MV-4-11 (cell line): Measurements from ENCODE around the gene RMDN2.
"Not testable (repeated sequence)": the region's sequence is repeated elsewhere in the genome, so short reads cannot be mapped to it uniquely, and the experiment has no call there.

Source experiments
- DNase-seq: peaks from one replicate; lab custom pipeline; 2025; lab: John Stamatoyannopoulos, UW

The RMDN2 gene

GRCh38 chr2:37993143-37993542 is 68.1 kb downstream of the RMDN2 start:
- peak; percentile 12 for DNase-seq

- DNase-seq: no peak
These were observed 72.5 kb downstream of the RMDN2 start for GRCh38 chr2:37997629-37998028.

DNA sequence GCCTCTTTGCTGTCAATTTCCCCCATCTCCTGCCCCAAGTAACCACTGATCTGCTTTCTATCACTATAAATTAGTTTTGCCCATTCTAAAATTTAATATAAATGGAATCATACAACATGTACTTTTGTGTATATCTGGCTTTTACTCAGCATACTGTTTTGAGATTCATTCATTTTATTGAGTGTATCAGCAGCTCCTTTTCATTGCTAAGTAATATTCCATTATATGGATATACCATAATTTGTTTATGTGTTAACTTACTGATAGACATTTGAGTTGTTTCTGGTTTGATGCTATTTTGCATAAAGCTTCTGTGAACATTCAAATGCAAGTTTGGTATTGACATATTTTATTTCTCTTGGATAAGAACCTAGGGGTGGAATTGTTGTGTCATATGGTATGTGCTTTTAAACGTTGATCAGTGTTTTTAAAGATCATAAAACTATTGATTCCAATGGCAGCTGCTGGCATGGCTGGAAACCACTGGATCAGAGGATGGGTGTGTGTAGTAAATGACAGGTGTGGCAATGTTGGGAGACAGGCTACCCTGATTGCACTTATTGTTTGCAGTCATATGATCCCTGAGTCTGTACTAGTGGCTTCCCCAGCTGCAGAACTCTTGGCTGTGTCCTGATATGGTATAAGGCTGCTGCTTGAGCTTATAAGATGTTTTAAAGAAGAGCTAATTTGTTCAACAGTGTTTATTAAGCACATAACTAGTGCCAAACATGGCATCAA is 75.6 kb downstream of the RMDN2 start:
- DNase-seq: no peak

DNA sequence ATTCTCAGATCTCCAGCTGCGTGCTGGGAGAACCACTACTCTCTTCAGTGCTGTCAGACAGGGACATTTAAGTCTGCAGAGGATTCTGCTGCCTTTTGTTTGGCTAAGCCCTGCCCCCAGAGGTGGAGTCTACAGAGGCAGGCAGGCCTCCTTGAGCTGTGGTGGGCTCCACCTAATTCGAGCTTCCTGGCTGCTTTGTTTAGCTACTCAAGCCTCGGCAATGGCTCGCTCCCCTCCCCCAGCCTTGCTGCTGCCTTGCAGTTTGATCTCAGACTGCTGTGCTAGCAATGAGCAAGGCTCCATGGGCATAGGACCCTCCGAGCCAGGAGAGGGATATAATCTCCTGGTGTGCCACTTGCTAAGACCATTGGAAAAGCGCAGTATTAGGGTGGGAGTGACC is 85.1 kb downstream of the RMDN2 start:
- DNase-seq: not testable (repeated sequence)

DNA sequence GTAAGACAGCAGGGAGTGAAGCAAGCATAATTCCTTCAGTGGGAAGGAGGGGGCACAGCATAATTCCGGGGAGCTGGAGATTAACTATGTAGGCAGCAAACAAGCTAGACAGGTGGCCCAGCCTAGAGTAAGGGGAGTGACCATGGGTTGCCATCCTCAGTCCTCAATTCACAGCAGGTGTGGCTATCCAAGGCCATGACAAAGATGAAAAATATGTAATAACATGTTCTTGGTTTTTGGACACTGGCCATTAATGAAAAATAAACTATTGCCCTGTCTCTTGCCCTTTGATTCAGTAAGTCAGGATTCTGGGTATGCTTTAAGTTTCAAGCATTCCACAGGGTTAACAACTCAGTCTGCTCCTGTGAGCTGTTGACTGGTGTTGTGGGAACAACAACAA is 85.9 kb downstream of the RMDN2 start:
- DNase-seq: no peak

DNA sequence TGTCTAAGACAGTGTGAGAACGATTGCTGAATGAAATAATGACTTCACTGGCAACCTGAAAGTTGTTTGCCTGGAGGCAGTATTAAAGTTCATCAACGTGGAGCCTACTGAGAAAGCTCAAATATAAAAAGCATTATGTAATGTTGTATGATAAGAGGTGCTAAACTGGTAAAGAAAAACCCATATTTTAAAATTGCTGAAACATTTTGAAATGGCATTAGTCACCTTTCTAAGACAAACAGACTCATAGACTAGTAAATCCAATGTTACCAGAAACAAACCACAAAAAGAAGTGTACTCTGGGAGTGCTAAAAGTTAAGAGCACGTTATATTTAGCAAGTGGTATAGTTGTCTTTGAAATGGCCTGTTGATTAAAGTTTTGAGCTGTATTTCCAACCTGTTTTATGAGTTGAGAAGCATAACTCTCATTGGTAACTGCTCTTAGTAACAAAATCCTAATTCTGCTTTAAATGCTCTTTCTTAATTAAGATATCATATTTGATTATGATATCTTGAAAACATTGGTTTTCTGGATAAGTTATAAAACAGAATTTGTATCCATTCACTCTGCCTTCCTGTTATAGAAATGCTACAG is 88.2 kb downstream of the RMDN2 start:
- peak; percentile 59 for DNase-seq

GRCh38 chr2:38016219-38016618 is 91.1 kb downstream of the RMDN2 start:
- DNase-seq: no peak

DNA sequence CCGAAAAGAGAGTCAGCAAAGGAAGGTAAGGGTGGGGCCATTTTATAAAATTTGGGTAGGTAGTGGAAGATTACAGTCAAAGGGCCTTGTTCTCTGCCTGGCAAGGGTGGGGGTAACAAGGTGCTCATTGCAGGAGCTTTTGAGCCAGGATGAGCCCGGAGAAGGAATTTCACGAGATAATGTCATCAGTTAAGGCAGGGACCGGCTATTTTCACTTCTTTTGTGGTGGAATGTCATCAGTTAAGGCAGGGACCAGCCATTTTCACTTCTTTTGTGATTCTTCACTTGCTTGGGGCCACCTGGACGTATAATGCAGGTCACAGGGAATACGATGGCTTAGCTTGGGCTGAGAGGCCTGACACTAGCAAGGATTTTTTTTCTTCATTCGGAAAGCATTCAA is 92.7 kb downstream of the RMDN2 start:
- no peak for DNase-seq

GRCh38 chr2:38020359-38021069 is 95.4 kb downstream of the RMDN2 start:
- not testable (repeated sequence) for DNase-seq

DNA sequence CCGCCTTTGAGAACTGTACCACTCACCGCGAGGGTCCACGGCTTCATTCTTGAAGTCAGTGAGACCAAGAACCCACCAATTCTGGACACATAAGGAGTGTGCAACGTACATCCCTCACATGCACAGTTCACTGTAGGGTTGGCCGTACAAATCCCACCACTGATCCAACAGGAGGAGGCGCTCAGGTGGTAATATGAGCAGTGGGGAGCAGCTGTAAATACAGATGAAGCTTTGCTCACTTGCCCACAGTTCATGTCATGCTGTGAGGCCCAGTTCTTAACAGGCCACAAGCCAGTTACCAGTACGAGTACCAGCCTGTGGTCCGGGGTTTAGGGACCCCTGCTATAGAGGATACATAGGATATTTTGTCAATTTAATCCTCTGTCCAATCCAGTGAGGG is 96.5 kb downstream of the RMDN2 start:
- no peak for DNase-seq

- DNase-seq: no peak
These were observed 101.8 kb downstream of the RMDN2 start for GRCh38 chr2:38026846-38027245.

DNA sequence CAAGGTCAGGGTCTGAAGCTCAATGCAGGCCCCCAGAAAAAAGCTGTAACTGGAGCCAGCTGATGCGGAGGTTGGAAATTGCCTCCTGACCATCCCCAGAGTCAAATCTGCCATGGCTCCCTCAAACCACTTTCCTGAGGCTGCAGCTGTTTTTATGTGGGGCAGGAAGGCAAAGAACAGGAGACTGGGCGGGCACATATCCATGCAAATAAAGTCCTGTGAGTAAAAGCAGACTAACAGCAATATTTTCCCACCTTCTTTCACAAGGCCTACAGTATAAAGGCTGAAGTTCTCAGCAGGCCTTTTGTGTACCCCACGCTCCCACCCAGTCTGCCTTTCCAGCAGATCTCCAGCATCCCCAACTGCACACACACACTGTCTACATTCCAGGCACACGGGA is 103.7 kb downstream of the RMDN2 start:
- DNase-seq: no peak

DNA sequence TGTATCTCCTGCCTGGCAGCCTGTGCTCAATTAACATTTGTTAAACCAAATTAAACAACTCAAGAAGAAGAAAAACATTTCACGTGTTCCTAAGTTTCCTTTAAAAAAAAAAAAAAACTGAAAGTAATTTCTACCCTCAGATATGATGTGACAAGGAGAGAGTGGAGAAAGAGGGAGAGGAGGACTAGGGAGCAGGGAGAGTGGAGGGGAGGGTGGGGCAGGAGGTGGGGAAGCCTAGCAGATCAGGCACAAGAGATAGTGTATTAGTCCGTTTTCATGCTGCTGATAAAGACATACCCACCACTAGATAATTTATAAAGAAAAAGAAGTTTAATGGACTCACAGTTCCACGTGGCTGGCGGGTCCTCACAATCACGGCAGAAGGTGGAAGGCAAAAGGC is 104.4 kb downstream of the RMDN2 start:
- no peak for DNase-seq

DNA sequence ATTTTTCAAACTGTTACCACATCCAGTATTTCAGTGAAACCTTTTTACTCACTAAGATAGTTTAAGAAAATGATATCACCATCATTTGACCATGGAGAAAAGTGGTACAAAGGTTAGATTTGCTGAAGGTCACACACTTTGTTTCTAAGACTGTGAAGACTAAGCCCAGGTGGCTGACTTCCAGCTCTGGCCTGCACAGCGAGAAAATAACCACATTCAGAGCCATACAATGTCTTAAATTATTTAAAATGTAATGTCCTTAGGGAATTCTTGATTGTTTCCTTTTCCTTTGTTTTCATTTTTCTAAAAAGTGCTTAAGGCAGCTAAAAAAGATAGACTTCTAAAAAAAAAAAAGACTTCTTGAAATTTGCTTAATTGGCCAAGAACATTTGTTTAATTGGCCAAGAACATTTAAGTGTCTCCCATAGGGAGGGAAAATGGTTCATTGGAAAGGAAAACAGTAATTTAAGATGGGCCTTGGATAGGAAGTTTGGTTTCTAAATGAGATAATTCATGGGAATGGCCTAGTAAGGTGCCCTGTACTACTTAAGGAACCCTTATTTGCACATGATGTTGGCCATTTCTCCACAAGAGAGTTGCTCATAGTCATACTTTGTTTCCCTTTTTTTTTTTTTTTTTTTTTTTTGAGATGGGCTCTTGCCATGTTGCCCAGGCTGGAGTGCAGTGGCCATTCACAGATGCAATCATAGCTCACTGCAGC is 105.7 kb downstream of the RMDN2 start:
- DNase-seq: no peak

GRCh38 chr2:38032946-38033345 is 107.9 kb downstream of the RMDN2 start:
- no peak for DNase-seq

DNA sequence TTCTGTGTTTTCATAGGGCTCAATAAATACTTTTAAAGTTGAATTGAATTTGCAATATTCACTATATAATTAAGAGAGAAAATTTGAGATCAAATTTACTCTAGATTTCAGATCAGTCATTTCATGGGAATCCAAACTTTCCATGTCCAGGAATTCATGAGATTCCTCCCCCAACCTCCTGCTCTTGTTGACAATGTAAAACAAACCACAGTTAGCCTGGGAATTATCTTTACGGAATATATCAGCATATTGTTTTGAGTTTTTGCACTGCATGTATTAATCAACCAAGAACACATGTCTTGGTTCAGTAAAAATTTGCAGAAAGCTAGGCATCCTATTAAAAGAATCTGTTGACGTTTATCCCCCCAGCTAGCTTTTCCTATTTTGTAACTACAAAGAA is 108.6 kb downstream of the RMDN2 start:
- DNase-seq: no peak

DNA sequence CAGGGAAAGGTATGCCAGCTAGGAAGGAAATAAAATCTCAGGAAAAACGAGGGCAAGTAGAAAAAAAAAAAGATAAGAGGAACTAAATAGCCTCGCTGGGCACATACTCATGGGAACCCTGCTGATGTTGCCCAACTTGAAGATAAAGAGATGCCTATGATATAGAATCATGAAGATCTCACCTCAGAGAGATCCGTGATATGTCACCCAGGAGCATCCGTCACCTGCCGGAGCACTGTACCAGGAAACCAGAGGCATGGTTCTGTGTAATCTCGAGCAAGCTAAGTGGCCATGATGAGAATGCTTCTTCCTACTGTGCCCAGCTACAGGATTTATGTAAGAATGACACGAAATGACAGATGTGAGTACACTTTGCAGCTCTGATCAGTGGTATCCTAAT is 110.9 kb downstream of the RMDN2 start:
- no peak for DNase-seq

GRCh38 chr2:38037325-38037724 is 112.2 kb downstream of the RMDN2 start:
- DNase-seq: no peak

- DNase-seq: peak; percentile 29
These were observed 112.9 kb downstream of the RMDN2 start for GRCh38 chr2:38037757-38038621.

- no peak for DNase-seq
These were observed 113.6 kb downstream of the RMDN2 start for GRCh38 chr2:38038682-38039081.

GRCh38 chr2:38039121-38039910 is 114.2 kb downstream of the RMDN2 start:
- peak; percentile 18 for DNase-seq
